Endothelial cell of umbilical vein (primary cell): ENCODE results near the gene ERGIC1. TPM values are rescaled to one million over a fixed set of nuclear protein-coding genes. Genes with fewer than 3 reads are reported as not detected.
"Not testable (repeated sequence)": the region's sequence is repeated elsewhere in the genome, so short reads cannot be mapped to it uniquely, and the experiment has no call there.

Source experiments
- BruUV-seq: library from RNA; stranded (reverse); fragments of 400-500 nt; replicated peaks from 2 replicates; lab custom pipeline; 2021; lab: Mats Ljungman, UMichigan
- CTCF ChIA-PET: fragments of 300-600, 350-600 bp; sonication (Branson Sonifier 250); formaldehyde crosslinking; loops from one replicate; lab custom pipeline; 2021; ENCODE audit warnings: antibody characterized with exemption, inconsistent platforms; lab: Charles Lee
- POLR2A ChIA-PET: fragments of 300-600, 350-600 bp; sonication (Branson Sonifier 250); formaldehyde crosslinking; loops from one replicate; lab custom pipeline; 2021; ENCODE audit warnings: antibody characterized with exemption, inconsistent platforms; lab: Charles Lee
- DNase-seq: peaks from one replicate; pipeline ENCODE4 v3.0.0-alpha.2; 2011; ENCODE audit warnings: low read depth, low spot score
- FAIRE-seq: peaks from 2 replicates; lab custom pipeline; 2011; peaks lifted over from hg19 to GRCh38; lab: Jason Lieb, UNC
- H2AFZ ChIP-seq: 2 replicates; pipeline ENCODE4 v1.6.0; 2012; ENCODE audit warnings: low read depth, low read length, control low read depth, inconsistent platforms
- H3K27ac ChIP-seq: 2 replicates; pipeline ENCODE4 v1.5.1; 2011; ENCODE audit warnings: low read depth, mild to moderate bottlenecking, control low read depth, low read length, moderate library complexity; ENCODE audit not compliant: insufficient read depth
- H3K27me3 ChIP-seq, 2 experiments: 2 replicates each; pipeline versions ENCODE4 v1.6.0 to v1.6.1; 2011; ENCODE audit warnings: low read length in 2 of 2, mixed read lengths in 1 of 2; ENCODE audit not compliant: control insufficient read depth in 2 of 2, insufficient read depth in 2 of 2
- H3K36me3 ChIP-seq, 2 experiments: 2 replicates in 1 of 2; 3 replicates in 1 of 2; pipeline ENCODE4 v1.5.1; 2011; ENCODE audit warnings: low read length in 2 of 2, mild to moderate bottlenecking in 1 of 2, moderate library complexity in 1 of 2; ENCODE audit not compliant: control insufficient read depth in 2 of 2, insufficient read depth in 2 of 2; ENCODE audit errors: extremely low read depth in 1 of 2
- H3K4me1 ChIP-seq: 3 replicates; pipeline ENCODE4 v1.5.1; 2011; ENCODE audit warnings: mild to moderate bottlenecking, low read length; ENCODE audit not compliant: control insufficient read depth, insufficient read depth; ENCODE audit errors: extremely low read depth
- H3K4me2 ChIP-seq: 2 replicates; pipeline ENCODE4 v1.6.1; 2011; ENCODE audit warnings: low read length, control low read depth, mixed read lengths; ENCODE audit not compliant: insufficient read depth
- H3K4me3 ChIP-seq, 3 experiments: fragments of 200-600 bp in 1 of 3; sonication (generic), shearing (Covaris generic) in 1 of 3; replicated peaks in 1 of 3; 2 replicates each; pipeline ENCODE4 v1.5.1; 2011 to 2016; ENCODE audit warnings: control low read depth in 3 of 3, low read length in 3 of 3, mild to moderate bottlenecking in 2 of 3, inconsistent platforms in 1 of 3, low read depth in 1 of 3, moderate library complexity in 1 of 3; ENCODE audit not compliant: insufficient read depth in 1 of 3
- H3K79me2 ChIP-seq: 2 replicates; pipeline ENCODE4 v1.6.0; 2012; ENCODE audit warnings: low read length, inconsistent platforms; ENCODE audit not compliant: control insufficient read depth, insufficient read depth
- H3K9ac ChIP-seq: replicated peaks from 2 replicates; pipeline ENCODE3; 2011; ENCODE audit warnings: low read length, control low read depth; ENCODE audit not compliant: insufficient read depth; ENCODE audit errors: extremely low read depth
- H3K9me1 ChIP-seq: replicated peaks from 3 replicates; pipeline ENCODE4 v1.6.0; 2011; ENCODE audit warnings: mild to moderate bottlenecking, low read length; ENCODE audit not compliant: control insufficient read depth, insufficient read depth; ENCODE audit errors: extremely low read depth
- H3K9me3 ChIP-seq: replicated peaks from 2 replicates; pipeline ENCODE4 v1.5.1; 2012; ENCODE audit warnings: low read length, inconsistent platforms; ENCODE audit not compliant: control insufficient read depth, insufficient read depth
- H4K20me1 ChIP-seq: replicated peaks from 2 replicates; pipeline ENCODE3; 2011; ENCODE audit warnings: mild to moderate bottlenecking, low read length; ENCODE audit not compliant: control insufficient read depth, insufficient read depth; ENCODE audit errors: extremely low read depth
- JUN ChIP-seq: IDR thresholded peaks from 2 replicates; pipeline ENCODE4 v1.6.1; 2011; ENCODE audit warnings: borderline replicate concordance, low read depth; ENCODE audit not compliant: insufficient read length, insufficient read depth
- POLR2AphosphoS5 ChIP-seq: IDR thresholded peaks from 2 replicates; pipeline ENCODE4 v1.6.1; 2012; ENCODE audit warnings: low read depth, mild to moderate bottlenecking, control low read depth, low read length, moderate library complexity; ENCODE audit not compliant: insufficient read depth
- dilution Hi-C: fragments of 300-500 bp; cut with MboI; formaldehyde crosslinking; loops from one replicate; pipeline ENCODE4 v1.15.0; 2019; ENCODE audit warnings: low sequenced_read_pairs; ENCODE audit not compliant: extremely low pct_ligation_motif_present
- intact Hi-C: fragments of 100-400 bp; cut with micrococcal nuclease; formaldehyde crosslinking; loops from one replicate; pipeline ENCODE4 v1.10.0; 2022
- polyA plus RNA-seq, 4 experiments: library from polyadenylated mRNA; depleted of rRNA in 3 of 4; stranded (reverse) in 3 of 4; unstranded in 1 of 4; fragments of >200 nt; gene quantifications; 2 replicates each; pipeline versions ENCODE4 v1.2.1 to v1.2.3, GENCODE V29; 2011 to 2012; ENCODE audit warnings: missing spikeins in 1 of 4
- total RNA-seq: library from RNA; stranded (reverse); gene quantifications from 2 replicates; pipeline ENCODE4 v1.2.3, GENCODE V29; 2021

Gene ERGIC1
- total and polyA plus RNA-seq, 2 donors (not counting 3 experiments of a cell fraction or from before 2014, with no cell fraction given): 105 to 109 TPM

DNA sequence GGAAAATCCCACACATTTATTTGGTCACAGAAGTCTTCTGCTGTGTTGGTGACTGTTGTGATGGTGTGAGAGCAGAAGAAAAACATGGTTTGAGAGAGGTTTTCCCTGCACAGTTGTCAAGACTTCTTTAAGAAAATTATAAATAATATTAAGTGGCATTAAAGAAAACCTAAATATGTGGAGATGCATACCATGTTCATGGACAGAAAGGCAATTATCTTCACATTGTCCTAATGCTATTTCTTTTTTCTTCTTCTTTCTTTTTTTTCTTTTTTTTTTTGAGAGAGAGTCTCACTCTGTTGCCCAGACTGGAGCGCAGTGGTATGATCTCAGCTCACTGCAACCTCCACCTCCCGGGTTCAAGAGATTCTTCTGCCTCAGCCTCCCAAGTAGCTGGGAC is 24.3 kb upstream of the ERGIC1 start:
- Histone ChIP-seq H3K4me2 (no peak overlapping the region), H3K36me3 (no peaks in the 10 kb centered on the region), H3K9me3 (no peaks in the 10 kb centered on the region), H3K9me1 (no peaks in the 10 kb centered on the region), H3K27ac (no peak overlapping the region), H3K79me2 (no peaks in the 10 kb centered on the region), H4K20me1 (no peaks in the 10 kb centered on the region), H3K4me3 (no peak overlapping the region), H3K4me1 (peaks cover 8% of the 10 kb centered on the region), H3K9ac (no peak overlapping the region), H3K27me3 (no peaks in the 10 kb centered on the region), H2AFZ (no peak overlapping the region)
- dilution Hi-C loops (no loop called here), intact Hi-C loops (no loop called here)
- FAIRE-seq (no peak), DNase-seq (no peak)
- BruUV-seq: no TSS peak
- no peak for TF ChIP-seq POLR2AphosphoS5
- no peak for TF ChIP-seq JUN
- POLR2A ChIA-PET: no interaction called here
- CTCF ChIA-PET: interaction anchor here (1.0 kb wide), 1 partner anchor 38 kb away, joined by 4 read pairs; no protein-coding TSS in a partner anchor

DNA sequence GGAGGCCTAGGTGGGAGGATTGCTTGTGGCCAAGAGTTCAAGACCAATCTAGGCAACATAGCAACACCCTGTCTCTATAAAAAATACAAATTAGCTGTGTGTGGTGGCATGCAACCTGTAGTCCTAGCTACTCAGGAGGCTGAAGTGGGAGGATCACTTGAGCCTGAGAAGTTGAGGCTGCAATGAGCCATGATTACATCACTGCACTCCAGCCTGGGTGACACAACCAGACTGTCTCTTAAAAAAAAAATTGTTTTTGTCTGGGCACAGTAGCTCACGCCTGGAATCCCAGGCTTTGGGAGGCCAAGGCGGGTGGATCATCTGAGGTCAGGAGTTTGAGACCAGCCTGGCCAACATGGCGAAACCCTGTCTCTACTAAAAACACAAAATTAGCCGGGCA is 23.1 kb upstream of the ERGIC1 start:
- H3K9me3 ChIP-seq, POLR2A ChIA-PET, FAIRE-seq, DNase-seq, H3K9ac ChIP-seq, H3K9me1 ChIP-seq, H3K4me3 ChIP-seq, H3K4me2 ChIP-seq, H4K20me1 ChIP-seq, H2AFZ ChIP-seq, H3K79me2 ChIP-seq, H3K27ac ChIP-seq, H3K4me1 ChIP-seq, H3K27me3 ChIP-seq, CTCF ChIA-PET, intact Hi-C loops, H3K36me3 ChIP-seq, dilution Hi-C loops, BruUV-seq: not testable (repeated sequence)
